ENCODE measurements around the gene ANKRD10.

The ANKRD10 gene

GRCh38 chr13:110885516-110885915 lies 29.4 kb downstream of the ANKRD10 start:
- DNase-seq = no peak

GRCh38 chr13:110884517-110884916 lies 30.4 kb downstream of the ANKRD10 start:
- DNase-seq = no peak

DNA sequence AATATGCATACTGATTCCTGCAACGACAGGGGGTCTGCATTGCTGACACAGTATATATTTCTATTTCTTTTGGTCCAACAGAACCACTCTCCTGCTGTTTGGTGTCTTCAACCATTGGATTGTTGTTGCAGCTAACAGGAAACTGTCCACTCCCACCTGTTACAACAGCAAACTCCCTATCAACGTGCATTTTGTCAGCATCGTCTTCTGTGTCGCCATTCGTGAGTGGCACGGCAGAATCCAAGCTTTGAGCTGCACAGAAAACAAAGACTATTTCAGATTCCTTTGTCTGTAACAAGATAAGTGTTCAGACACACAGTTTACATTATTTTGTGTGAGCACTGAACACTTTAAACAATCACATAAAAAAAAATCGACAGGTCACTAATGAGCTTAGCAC lies 31.3 kb downstream of the ANKRD10 start:
- DNase-seq = no peak

DNA sequence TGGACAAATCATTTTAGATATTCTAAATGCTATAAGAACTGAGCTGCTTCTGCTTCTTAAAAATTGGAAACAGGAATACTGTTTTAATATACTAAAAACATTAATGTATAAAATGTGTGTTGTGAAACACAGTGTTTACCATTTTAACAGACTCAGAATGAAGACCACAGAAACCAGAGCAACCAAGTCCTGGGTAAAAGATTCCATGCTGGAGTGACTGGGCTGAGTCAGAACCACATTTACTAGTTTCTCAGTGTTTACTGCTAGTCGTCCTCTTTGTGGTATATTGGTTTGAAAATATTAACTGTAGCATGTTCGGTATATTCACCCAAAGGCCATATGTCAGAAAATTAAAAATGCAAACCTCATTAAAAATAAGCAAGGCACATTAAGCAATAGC lies 31.9 kb downstream of the ANKRD10 start:
- DNase-seq = no peak

DNA sequence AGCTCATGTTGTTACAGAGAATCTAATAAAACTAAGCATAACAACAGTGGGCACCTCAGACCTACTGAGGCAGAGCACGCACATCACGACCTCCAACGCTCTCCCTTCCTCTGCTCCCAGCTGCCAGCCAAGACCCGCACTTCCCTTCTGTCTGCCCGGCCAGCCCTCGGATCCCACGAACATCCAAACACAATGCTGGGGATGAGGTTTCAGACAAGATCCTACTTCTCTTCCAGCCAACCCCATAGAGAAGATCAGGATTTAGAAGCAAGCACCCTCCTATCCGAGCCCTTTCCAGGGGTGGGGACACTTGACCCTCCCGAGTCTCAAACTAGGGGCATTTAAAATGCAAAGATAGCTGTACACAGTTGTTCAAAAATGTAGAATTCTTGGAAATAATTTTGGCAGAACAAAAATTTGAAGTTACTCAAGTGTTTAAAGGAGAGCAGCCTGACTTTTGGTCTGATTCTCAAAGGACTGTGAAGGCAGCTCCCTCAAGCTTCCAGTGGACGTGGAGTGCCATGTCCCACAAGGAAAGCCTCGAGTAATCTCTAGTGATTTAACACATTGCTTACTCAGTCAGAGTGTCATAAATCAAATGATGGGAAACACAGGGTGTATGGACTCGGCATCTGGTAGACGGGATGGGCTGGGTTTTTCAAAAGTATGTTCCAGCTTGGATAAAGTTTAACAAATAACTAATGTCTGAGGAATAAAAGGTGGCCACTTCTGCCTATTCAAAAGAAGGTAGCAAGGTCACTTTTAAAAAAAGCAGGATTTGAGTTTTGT lies 32.8 kb downstream of the ANKRD10 start:
- DNase-seq = no peak

GRCh38 chr13:110880627-110881026 lies 34.2 kb downstream of the ANKRD10 start:
- DNase-seq = no peak

GRCh38 chr13:110879482-110879881 lies 35.4 kb downstream of the ANKRD10 start:
- no peak for DNase-seq

GRCh38 chr13:110877737-110878258 lies 37.1 kb downstream of the ANKRD10 start:
- DNase-seq = no peak

- no peak for DNase-seq
These were observed 38.3 kb downstream of the ANKRD10 start for GRCh38 chr13:110876609-110877008.

DNA sequence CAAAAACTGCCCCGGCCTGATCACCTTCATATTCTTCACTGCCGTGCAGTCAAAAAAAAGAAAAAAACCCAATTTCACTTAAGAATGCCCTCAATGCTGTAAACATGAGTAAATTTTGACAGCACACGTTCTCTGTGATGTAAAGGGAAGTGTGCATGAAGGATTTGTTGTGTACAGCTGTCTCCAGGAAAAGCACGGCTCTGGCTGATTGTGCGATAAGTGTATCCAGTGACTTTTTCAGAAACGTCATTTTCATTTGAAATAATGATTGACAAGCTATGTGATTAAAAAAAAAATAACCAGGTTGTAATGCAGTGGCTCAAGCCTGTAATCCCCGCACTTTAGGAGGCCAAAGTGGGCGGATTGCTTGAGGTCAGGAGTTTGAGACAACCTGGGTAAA lies 39.6 kb downstream of the ANKRD10 start:
- peak; percentile 19 to 24 for DNase-seq

- DNase-seq = peak; percentile 68 to 72
These were observed 40.3 kb downstream of the ANKRD10 start for GRCh38 chr13:110874508-110874960.

DNA sequence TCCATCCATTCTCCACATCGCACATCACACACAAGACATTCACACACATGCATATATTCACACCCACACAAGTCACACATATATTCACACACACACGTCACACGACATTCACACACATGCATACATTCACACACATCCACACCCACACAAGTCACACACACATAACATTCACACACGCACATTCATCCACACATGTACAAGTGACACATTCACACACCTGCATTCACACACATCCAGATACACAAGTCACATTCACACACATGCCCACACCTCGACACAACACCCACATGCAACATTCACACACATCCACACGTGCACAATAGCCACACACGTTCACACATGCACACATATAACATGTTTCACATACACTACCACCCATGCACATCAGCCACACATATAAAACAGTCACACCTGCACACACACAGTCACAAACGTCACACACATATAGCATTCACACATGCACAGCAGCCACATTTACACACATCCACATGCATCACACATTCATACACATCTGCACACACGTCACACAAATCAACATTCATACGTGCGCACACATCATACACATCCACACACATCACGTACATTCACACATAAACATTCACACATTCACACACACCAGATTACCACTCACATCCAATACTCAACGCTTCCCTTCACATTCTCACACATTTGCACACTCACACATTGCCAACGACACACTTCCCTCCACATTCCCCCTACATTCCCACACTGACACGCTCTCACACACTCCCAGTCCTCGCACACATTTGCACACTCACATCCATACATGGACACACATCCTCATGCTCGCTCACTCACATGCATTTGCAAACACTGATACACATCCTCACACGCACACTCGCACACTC lies 41.0 kb downstream of the ANKRD10 start:
- no peak for DNase-seq

DNA sequence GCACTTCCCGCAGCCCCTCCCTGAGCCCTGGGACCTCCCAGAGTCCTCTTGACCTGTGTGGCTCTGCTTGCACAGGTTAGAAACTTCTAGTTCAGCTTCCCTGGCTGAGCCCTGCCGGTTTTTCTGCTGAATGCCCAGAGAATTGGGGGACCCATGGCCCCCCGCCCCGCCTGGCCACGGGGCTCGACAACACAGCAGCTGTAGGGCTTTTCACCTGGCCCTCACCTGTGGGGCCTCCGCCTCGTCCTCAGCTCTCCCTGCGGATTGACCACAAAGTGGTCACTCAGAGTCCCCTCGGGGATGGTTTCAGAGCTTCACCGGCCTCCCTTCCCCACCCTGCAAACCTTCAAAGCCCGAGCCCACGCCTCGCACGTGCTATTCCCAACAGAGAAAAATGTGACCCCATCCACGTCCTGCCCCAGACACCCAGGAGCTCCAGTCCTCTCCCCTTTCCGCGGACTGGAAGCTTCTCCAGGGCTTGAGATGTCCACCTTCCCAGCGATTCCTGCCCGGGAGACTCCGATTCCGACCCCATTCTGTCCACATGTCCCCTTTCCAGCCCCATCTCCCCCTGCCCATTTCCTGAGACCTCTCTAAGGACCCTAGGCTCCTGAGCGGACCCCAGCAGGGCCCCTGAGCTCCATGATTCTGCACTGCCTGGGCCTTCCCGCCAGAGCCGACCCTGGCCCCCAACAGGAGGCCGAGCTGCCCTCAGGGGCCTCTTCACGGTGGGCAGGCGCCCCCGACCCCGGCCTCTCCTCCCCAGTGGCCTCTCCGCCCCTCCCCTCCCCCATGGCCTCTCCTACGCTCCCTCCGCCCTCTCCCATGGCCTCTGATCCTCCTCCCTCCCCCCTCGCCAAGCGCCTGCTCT lies 41.9 kb downstream of the ANKRD10 start:
- DNase-seq = no peak

GRCh38 chr13:110872034-110872767 lies 42.7 kb downstream of the ANKRD10 start:
- DNase-seq = no peak

DNA sequence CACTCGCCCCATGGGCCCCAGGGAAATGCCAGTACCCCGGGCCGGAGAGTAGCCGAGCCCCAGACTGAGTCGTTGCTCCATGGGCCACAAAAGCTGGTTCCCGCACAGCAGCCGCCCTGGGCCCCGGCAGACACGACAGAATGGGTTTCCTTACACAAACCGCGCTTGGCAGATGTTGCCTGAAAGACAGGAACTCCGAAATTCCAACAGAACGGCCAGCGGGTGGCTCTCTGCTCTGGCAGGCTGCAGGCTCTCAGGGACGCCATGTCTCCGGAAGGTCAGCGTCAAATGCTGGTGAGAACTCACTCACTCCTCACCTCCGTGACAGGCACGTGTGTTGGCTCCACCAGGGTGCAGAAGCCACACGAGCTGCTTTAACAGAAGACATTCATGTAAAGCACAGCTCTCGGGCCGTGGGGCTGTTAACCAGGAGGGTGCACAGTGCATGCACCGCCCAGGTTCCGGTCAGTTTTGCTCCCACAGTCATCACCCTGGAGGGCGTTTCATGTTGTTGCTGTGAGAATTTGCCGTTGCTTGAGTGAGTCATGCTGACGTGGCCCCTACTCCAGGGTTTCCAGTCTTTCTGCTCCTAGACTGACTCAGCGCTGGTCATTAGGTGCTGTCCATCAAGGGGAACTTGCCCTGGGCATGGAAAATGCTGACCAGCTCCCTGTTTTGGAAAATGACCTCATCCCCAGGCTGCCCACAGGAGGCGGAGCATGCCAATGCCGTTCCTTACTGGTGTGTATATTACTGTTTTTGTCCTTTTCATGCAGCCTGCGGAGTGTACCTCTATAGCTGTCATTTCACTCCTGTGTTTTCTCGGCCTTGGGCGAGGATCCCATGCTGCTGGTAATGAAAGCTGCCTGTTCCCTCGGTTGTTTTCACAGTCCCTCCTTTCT lies 44.8 kb downstream of the ANKRD10 start:
- peak; percentile 97 to 99 for DNase-seq

DNA sequence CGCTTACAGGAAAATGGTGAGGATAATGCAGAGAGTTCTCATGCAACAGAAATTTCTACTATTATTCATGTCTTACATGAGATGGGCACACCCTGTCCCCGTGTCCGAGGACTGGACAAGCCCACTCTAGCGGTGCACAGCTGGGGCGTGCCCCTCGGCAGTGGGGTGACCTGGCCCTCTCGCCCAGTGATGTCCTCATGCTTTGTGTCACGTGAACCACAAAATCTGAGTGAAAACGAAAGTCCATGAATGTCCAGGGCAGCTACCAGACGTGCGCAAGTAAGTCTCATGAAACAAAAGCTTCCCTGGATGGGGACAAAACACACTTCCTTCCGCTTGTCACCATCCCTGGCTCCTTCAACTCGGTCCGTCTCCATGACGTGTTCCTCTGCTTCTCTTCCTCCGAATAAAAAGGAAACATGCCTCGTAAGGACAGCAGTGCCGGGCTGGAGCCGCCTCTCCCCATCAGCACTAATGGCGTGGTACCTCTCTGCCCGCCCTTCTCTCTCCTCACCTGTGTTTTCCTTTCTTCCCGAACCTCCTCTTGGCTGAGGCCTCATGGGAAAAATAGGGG lies 45.6 kb downstream of the ANKRD10 start:
- DNase-seq = peak; percentile 30 to 46

DNA sequence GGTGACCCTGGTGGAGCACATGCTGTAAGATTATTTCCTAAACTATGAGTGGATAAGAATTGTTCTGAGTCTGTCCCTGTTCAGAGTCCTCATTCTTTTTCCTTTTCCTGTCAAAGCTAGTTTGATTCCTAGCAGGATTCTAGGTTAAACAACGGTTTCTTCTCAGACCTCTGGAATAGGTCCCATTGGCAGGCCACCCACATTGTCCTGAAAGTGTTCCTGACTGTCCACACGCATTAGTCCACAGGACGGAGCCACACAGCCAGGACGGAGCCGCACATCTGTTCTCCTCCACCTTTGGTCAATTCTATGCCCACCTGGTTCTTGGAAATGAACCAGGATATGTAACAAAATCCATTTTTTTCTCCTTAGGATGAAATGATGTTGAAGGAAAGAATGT lies 46.1 kb downstream of the ANKRD10 start:
- no peak for DNase-seq

DNA sequence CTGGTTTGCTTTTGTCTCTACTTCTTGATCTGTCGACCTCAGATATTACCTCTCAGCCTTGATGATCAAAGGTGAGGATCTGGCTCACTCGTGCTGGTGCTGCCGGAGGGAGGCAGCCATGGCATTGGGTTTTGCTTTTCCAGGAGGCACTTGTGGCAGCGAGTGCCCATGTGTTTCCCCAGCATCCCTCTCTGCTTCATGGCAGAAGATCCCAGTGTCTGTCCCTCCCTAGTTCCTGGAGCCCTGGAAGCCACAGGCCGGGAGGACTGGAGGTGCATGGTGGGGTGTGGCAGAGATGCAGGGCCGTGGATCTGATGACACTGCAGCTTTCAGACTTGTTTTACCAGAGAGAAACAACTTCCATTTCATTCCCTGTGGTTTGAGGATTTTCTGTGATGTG lies 47.5 kb downstream of the ANKRD10 start:
- DNase-seq = no peak

- no peak for DNase-seq
These were observed 48.2 kb downstream of the ANKRD10 start for GRCh38 chr13:110866491-110867170.

DNA sequence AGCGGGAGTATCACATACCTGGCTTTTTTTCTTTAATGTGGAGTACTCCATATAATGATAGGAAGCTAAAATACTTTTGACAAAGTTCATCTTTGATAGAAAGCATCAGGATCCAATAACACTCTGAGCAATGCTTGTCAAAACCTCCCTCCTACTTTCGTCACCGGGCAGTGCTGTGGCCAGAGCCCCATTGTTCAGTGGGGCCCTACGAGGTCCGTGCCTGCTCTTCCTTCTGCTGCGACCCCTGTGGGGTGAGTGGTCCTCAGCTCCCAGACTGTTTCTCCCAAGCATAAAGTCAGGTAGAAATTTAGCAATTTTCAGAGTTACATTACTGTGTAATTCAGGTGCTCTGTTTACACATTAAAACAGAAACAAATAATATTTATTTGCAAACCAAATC lies 51.2 kb downstream of the ANKRD10 start:
- no peak for DNase-seq
